ENCODE measurements around the gene CCL13.

DNA sequence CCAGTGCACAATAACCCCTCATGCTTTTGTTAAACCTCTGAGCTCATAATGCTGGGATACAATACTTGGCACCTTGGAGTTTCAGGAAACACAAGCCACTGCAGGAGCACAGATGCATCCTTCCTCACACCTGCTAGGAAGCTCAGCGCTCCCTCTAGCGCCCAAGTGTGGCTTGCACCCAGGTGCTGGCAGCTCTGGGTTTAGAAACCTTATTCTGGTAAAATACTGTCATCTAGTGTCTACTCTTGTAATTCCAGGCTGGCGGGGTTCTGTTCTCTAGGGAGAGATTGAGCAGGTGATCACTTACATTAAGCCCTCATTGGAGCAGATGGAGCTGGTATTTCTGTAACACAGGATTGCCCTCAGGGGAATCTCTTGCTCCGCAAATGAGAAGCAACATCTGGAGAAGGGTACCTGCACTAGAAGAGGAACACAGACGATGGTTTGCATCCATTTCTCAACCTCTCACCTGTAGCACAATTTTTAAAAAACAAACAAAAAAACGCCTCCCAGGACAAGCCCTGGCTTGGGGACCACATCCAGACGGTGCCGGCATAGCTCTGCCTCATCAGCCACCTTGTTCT, 5.3 kb downstream of the CCL13 start:
- no peak for TF ChIP-seq GATA3 (IDR thresholded peaks at IDR 0.05; ENCODE audit: low read depth, low read length)
- no peak for TF ChIP-seq GATA2 (IDR thresholded peaks at IDR 0.05; ENCODE audit: low read depth, low read length)

Data from SH-SY5Y (cell line).